HEK293 (cell line): ENCODE results near the gene PRR22.

Experiments
- YY1 ChIP-seq: fragments of 450-650 bp; formaldehyde crosslinking; IDR thresholded peaks from 2 replicates; pipeline ENCODE4 v1.5.1; 2018; ENCODE audit warnings: missing biosample characterization, missing genetic modification characterization
- ZNF274 ChIP-seq, 2 experiments: fragments of 200-500 bp in 1 of 2; fragments of 450-650 bp in 1 of 2; sonication (Bioruptor generic) in 1 of 2; formaldehyde crosslinking in 1 of 2; IDR thresholded peaks; 2 replicates each; pipeline versions ENCODE4 v1.5.1 to v1.6.1; 2014 to 2016; ENCODE audit warnings: borderline replicate concordance in 1 of 2, inconsistent platforms in 1 of 2, low read length in 1 of 2, missing biosample characterization in 1 of 2, missing genetic modification characterization in 1 of 2
- TF ChIP-seq, protein P1 (sequence below): sonication (generic); formaldehyde crosslinking; IDR thresholded peaks from 2 replicates; pipeline ENCODE4 v1.8.1; 2022; ENCODE audit warnings: mild to moderate bottlenecking, moderate library complexity, missing genetic modification reagents
- TF ChIP-seq, protein P2 (sequence below): fragments of 450-650 bp; formaldehyde crosslinking; IDR thresholded peaks from 2 replicates; pipeline ENCODE4 v1.5.1; 2016; ENCODE audit warnings: missing biosample characterization, missing genetic modification characterization
- TF ChIP-seq, protein P3 (sequence below): fragments of 450-650 bp; formaldehyde crosslinking; IDR thresholded peaks from 2 replicates; pipeline ENCODE4 v1.5.1; 2016; ENCODE audit warnings: missing biosample characterization, missing genetic modification characterization

DNA sequence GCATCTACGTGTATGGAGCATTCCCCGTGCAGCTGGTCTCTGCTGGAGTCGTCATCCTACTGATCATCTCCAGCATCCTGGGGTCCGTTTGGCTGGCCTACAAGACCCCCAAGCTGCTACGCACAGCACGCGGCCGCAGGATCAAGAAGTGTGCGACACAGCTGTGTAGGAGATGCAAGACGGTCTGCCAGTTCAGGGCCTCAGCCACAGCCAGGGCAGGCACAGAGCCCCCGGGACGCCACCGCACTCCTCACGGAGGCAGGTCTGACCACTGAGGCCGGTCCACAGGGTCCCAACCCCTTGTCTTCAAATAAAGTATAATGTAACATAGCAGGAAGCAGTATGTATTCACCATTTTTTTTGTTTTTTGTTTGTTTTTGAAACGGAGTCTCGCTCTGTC is 6.1 kb downstream of the PRR22 start:
- TF ChIP-seq, protein P1, sequence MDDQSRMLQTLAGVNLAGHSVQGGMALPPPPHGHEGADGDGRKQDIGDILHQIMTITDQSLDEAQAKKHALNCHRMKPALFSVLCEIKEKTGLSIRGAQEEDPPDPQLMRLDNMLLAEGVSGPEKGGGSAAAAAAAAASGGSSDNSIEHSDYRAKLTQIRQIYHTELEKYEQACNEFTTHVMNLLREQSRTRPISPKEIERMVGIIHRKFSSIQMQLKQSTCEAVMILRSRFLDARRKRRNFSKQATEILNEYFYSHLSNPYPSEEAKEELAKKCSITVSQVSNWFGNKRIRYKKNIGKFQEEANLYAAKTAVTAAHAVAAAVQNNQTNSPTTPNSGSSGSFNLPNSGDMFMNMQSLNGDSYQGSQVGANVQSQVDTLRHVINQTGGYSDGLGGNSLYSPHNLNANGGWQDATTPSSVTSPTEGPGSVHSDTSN: no peak
- TF ChIP-seq, protein P2, sequence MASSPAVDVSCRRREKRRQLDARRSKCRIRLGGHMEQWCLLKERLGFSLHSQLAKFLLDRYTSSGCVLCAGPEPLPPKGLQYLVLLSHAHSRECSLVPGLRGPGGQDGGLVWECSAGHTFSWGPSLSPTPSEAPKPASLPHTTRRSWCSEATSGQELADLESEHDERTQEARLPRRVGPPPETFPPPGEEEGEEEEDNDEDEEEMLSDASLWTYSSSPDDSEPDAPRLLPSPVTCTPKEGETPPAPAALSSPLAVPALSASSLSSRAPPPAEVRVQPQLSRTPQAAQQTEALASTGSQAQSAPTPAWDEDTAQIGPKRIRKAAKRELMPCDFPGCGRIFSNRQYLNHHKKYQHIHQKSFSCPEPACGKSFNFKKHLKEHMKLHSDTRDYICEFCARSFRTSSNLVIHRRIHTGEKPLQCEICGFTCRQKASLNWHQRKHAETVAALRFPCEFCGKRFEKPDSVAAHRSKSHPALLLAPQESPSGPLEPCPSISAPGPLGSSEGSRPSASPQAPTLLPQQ (tag by site-specific recombination): no peak
- TF ChIP-seq, protein P3, sequence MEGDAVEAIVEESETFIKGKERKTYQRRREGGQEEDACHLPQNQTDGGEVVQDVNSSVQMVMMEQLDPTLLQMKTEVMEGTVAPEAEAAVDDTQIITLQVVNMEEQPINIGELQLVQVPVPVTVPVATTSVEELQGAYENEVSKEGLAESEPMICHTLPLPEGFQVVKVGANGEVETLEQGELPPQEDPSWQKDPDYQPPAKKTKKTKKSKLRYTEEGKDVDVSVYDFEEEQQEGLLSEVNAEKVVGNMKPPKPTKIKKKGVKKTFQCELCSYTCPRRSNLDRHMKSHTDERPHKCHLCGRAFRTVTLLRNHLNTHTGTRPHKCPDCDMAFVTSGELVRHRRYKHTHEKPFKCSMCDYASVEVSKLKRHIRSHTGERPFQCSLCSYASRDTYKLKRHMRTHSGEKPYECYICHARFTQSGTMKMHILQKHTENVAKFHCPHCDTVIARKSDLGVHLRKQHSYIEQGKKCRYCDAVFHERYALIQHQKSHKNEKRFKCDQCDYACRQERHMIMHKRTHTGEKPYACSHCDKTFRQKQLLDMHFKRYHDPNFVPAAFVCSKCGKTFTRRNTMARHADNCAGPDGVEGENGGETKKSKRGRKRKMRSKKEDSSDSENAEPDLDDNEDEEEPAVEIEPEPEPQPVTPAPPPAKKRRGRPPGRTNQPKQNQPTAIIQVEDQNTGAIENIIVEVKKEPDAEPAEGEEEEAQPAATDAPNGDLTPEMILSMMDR (tag by site-specific recombination): no peak
- TF ChIP-seq ZNF274 (IDR thresholded peaks at IDR 0.05; ENCODE audit: low read length): no peak
- TF ChIP-seq ZNF274 (tag by site-specific recombination; IDR thresholded peaks at IDR 0.05; ENCODE audit: borderline replicate concordance): no peak
- no peak for TF ChIP-seq YY1 (tag by site-specific recombination)
